ENCODE data around the gene CDHR3.

Gene CDHR3

DNA sequence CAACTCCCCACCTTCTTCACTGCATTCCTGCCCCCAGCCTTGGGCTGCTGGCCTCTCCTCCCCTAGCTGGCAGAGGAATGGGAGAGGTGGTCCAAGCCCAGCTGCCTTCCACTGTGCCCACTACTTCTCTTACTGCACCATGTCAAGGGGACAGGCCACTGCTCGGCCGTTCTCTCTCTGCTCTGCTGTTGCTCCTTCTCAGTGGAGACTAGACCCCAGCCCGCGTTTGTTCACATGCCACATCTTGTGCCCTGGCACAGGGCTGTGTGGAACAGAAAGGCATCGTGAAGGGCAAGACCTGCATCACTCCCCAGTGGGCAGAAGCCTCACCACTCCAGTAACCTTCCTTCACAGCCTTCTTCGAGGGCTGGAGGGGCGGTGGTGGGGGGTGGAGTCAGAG, 711 bp upstream of the CDHR3 start:
- Histone ChIP-seq H3K9me3 (ENCODE audit: control insufficient read depth, insufficient read depth, low read depth, low read length) (no peaks in the 10 kb centered on the region), H3K9ac (ENCODE audit: low read length) (no peak overlapping the region), H3K4me1 (ENCODE audit: control insufficient read depth, insufficient read depth, low read length) (peaks cover 16% of the 10 kb centered on the region), H3K27me3 (ENCODE audit: control insufficient read depth, insufficient read depth, low read length) (no peaks in the 10 kb centered on the region), H3K4me3 (ENCODE audit: low read depth, low read length) (no peak overlapping the region), H3K36me3 (ENCODE audit: control insufficient read depth, insufficient read depth, low read length) (no peaks in the 10 kb centered on the region), H3K27ac (ENCODE audit: low read depth, low read length) (no peak overlapping the region)

DNA sequence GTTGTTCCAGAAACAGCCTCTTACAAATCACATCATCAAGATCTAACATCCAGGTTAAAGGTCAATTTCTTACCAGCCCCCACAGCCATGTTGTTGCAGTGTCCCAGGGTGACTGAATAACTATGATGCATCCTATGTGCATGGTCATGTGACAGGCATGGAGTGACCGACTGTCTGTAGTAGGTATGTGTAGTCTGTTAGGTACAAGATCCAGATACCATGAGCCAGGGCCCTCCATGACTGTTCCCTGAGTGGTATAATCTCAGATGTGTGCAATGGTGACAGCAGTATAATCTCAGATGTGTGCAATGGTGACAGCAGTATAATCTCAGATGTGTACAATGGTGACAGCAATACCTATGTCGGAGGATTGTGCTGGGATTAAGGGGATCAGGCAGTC, 8.8 kb downstream of the CDHR3 start:
- H3K9me3 ChIP-seq (ENCODE audit: control insufficient read depth, insufficient read depth, low read depth, low read length) = no peaks in the 10 kb centered on the region
- peaks cover 13% of the 10 kb centered on the region; the same call in 1 of the 2 replicates for H3K4me1 ChIP-seq (ENCODE audit: control insufficient read depth, insufficient read depth, low read length)
- no peak overlapping the region for H3K4me3 ChIP-seq (ENCODE audit: low read depth, low read length)
- no peaks in the 10 kb centered on the region for H3K36me3 ChIP-seq (ENCODE audit: control insufficient read depth, insufficient read depth, low read length)
- no peak overlapping the region for H3K9ac ChIP-seq (ENCODE audit: low read length)
- no peaks in the 10 kb centered on the region for H3K27me3 ChIP-seq (ENCODE audit: control insufficient read depth, insufficient read depth, low read length)
- no peak overlapping the region for H3K27ac ChIP-seq (ENCODE audit: low read depth, low read length)

DNA sequence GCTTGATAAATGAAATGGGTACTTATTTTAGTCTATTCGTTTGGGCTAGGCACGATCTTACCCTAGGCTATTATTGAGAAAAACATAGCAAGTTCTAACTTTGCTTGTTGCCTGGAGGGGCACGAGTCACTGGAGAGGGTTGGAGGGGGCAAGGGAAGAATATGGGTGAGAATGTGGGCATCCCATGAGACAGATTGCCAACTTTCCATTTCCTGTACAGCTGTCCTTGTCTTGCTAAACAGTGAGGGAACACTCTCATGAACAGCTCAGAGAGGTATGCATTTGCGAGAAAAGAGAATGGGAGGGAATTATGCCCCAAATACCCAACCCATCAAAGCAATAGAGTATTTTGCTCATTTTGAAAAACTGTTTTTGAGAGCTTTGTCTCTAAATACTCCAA, 9.2 kb downstream of the CDHR3 start:
- H3K9me3 ChIP-seq (ENCODE audit: control insufficient read depth, insufficient read depth, low read depth, low read length) = no peaks in the 10 kb centered on the region
- no peaks in the 10 kb centered on the region for H3K36me3 ChIP-seq (ENCODE audit: control insufficient read depth, insufficient read depth, low read length)
- H3K27me3 ChIP-seq (ENCODE audit: control insufficient read depth, insufficient read depth, low read length) = no peaks in the 10 kb centered on the region
- no peak overlapping the region for H3K4me3 ChIP-seq (ENCODE audit: low read depth, low read length)
- no peak overlapping the region for H3K27ac ChIP-seq (ENCODE audit: low read depth, low read length)
- H3K4me1 ChIP-seq (ENCODE audit: control insufficient read depth, insufficient read depth, low read length) = peaks cover 13% of the 10 kb centered on the region; the same call in 1 of the 2 replicates
- H3K9ac ChIP-seq (ENCODE audit: low read length) = no peak overlapping the region

DNA sequence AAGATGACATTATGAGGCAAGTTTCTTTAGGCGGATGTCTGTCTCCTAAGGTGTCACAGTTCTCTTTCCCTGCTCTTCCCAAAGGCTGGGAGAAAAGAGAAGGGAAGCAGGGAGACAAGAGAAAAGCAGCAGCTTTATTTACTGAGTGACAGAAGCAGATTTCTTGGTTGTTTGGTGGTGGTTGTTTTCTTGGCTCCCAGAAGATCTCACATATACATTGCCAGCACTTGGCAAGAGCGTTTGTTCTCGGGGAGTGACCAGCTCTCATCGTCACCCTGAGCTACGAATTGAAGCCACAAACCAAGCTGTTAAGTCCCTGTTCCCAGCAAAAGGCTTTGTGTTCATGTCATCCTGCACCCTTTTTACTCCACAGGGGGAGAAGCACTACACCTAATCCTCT, 11.4 kb downstream of the CDHR3 start:
- no peak overlapping the region for H3K9ac ChIP-seq (ENCODE audit: low read length)
- H3K9me3 ChIP-seq (ENCODE audit: control insufficient read depth, insufficient read depth, low read depth, low read length) = no peaks in the 10 kb centered on the region
- H3K36me3 ChIP-seq (ENCODE audit: control insufficient read depth, insufficient read depth, low read length) = no peaks in the 10 kb centered on the region
- no peak overlapping the region for H3K27ac ChIP-seq (ENCODE audit: low read depth, low read length)
- no peaks in the 10 kb centered on the region for H3K27me3 ChIP-seq (ENCODE audit: control insufficient read depth, insufficient read depth, low read length)
- peaks cover 13% of the 10 kb centered on the region; the same call in 1 of the 2 replicates for H3K4me1 ChIP-seq (ENCODE audit: control insufficient read depth, insufficient read depth, low read length)
- H3K4me3 ChIP-seq (ENCODE audit: low read depth, low read length) = no peak overlapping the region

DNA sequence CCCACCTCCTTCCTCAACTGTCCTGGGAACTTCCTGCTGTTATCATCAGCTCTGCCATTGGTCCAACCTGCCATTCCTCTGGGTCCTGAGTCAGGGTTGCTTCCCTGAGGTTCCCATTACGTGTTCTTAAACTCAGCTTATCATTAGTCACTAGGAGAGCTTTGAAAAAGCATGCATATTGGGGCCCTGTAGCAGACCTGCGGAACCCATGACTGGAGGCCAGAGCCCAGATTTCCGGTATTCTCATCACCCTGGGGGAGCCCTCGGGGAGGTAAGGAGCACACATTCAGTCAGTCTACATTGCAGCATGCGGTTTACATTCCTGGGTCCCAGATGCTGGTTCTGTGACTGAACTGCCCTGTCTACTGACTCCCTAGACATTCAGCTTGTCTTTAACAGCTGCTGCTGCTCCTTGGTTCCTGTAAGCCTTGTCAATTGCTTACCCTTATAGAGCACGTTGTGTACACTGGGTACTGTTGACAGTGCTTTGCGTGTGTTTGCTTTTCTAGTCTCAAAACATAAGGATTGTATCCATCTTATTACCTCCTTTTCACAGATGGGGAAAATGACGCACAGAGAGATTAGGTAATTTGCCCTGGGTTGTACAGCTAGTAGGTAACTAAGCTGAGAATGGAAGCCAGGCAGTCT, 12.8 kb downstream of the CDHR3 start:
- Histone ChIP-seq H3K9me3 (ENCODE audit: control insufficient read depth, insufficient read depth, low read depth, low read length) (no peaks in the 10 kb centered on the region), H3K9ac (ENCODE audit: low read length) (no peak overlapping the region), H3K4me1 (ENCODE audit: control insufficient read depth, insufficient read depth, low read length) (peaks cover 16% of the 10 kb centered on the region), H3K27ac (ENCODE audit: low read depth, low read length) (no peak overlapping the region), H3K36me3 (ENCODE audit: control insufficient read depth, insufficient read depth, low read length) (no peaks in the 10 kb centered on the region), H3K4me3 (ENCODE audit: low read depth, low read length) (no peak overlapping the region), H3K27me3 (ENCODE audit: control insufficient read depth, insufficient read depth, low read length) (no peaks in the 10 kb centered on the region)

DNA sequence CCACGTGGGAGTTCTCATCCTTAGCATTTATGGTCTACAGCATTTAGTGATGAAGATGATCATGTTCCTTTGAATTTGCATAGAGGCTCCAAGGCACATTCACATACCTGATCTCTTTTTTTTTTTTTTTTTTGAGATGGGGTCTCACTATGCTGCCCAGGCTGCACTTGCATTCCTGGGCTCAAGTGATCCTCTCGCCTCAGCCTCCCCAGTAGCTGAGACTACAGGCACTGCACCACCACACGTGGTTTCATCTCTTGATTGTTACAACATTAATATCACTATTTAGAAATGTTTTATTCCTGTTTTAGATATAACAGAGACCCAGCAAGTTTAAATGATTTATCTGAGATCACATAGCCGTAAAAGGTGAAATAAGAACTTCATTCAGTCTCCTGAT, 13.8 kb downstream of the CDHR3 start:
- Histone ChIP-seq H3K9ac (ENCODE audit: low read length) (no peak overlapping the region), H3K4me3 (ENCODE audit: low read depth, low read length) (no peak overlapping the region), H3K9me3 (ENCODE audit: control insufficient read depth, insufficient read depth, low read depth, low read length) (no peaks in the 10 kb centered on the region), H3K27me3 (ENCODE audit: control insufficient read depth, insufficient read depth, low read length) (no peaks in the 10 kb centered on the region), H3K4me1 (ENCODE audit: control insufficient read depth, insufficient read depth, low read length) (peaks cover 22% of the 10 kb centered on the region), H3K36me3 (ENCODE audit: control insufficient read depth, insufficient read depth, low read length) (no peaks in the 10 kb centered on the region), H3K27ac (ENCODE audit: low read depth, low read length) (no peak overlapping the region)

DNA sequence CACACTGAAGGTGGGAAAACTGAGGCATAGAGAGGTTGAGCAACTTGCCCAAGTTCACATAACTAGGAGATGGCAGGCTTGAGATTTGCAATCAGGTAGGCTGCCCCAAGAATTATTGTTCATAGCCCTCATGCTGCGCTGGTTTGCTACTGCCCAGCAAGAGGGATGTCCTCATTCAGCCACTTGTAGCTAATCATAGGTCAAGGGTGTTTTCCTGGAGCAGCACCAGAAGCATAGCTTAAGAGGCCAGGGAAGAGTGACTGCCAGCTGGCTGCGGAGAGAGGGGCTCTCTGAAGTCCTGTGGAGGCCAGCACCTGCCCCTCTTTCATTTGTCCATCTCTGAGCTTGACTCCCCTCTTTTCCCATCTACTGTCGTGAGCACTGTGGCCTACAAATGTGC, 15.0 kb downstream of the CDHR3 start:
- Histone ChIP-seq H3K27ac (ENCODE audit: low read depth, low read length) (no peak overlapping the region), H3K4me3 (ENCODE audit: low read depth, low read length) (no peak overlapping the region), H3K9ac (ENCODE audit: low read length) (no peak overlapping the region), H3K36me3 (ENCODE audit: control insufficient read depth, insufficient read depth, low read length) (no peaks in the 10 kb centered on the region), H3K4me1 (ENCODE audit: control insufficient read depth, insufficient read depth, low read length) (peaks cover 26% of the 10 kb centered on the region), H3K27me3 (ENCODE audit: control insufficient read depth, insufficient read depth, low read length) (no peaks in the 10 kb centered on the region), H3K9me3 (ENCODE audit: control insufficient read depth, insufficient read depth, low read depth, low read length) (no peaks in the 10 kb centered on the region)

DNA sequence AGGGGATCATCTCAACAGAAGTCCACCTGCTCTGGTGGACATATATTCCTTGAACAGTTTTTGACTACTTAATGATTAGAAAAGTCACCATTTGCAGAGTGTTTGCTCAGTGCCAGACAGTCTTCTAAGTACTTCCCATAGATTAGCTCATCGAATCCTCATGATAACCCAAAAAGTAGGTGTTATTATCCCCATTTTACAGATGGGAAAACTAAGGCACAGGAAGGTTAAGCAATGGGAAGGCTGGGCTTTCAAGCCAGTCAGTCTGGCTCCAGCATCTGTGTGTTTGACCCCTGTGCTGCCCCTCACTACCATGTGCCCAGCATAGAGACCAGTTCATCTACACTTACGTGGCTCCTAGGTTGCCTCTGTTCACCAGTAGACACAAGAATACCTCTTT, 15.9 kb downstream of the CDHR3 start:
- peaks cover 27% of the 10 kb centered on the region for H3K4me1 ChIP-seq (ENCODE audit: control insufficient read depth, insufficient read depth, low read length)

DNA sequence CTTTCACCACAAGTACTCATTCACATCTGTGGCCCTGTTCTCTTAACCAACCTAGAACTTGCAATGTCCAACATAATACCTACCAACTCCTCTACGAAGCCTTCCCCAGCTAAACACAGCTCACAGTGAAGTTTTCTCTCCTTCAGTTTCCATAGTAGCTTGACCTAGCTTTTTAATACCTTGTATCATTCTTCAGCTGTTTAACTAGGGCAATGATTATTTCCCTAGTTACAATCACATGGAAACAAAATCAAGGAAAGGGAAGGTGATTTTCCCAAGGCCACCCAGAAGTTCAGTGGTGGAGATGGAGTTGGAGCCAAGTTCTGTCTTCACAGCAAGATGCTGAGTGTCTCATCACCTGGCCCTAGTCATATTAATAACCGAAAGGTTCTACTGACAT, 16.3 kb downstream of the CDHR3 start:
- H3K27ac ChIP-seq (ENCODE audit: low read depth, low read length) = no peak overlapping the region
- H3K9me3 ChIP-seq (ENCODE audit: control insufficient read depth, insufficient read depth, low read depth, low read length) = no peaks in the 10 kb centered on the region

More for the DNA sequence above, 15.9 kb downstream of the CDHR3 start:
- H3K9me3 ChIP-seq (ENCODE audit: control insufficient read depth, insufficient read depth, low read depth, low read length) = no peaks in the 10 kb centered on the region
- no peaks in the 10 kb centered on the region for H3K27me3 ChIP-seq (ENCODE audit: control insufficient read depth, insufficient read depth, low read length)
- H3K36me3 ChIP-seq (ENCODE audit: control insufficient read depth, insufficient read depth, low read length) = no peaks in the 10 kb centered on the region
- H3K27ac ChIP-seq (ENCODE audit: low read depth, low read length) = no peak overlapping the region
- no peak overlapping the region for H3K4me3 ChIP-seq (ENCODE audit: low read depth, low read length)
- H3K9ac ChIP-seq (ENCODE audit: low read length) = no peak overlapping the region

DNA sequence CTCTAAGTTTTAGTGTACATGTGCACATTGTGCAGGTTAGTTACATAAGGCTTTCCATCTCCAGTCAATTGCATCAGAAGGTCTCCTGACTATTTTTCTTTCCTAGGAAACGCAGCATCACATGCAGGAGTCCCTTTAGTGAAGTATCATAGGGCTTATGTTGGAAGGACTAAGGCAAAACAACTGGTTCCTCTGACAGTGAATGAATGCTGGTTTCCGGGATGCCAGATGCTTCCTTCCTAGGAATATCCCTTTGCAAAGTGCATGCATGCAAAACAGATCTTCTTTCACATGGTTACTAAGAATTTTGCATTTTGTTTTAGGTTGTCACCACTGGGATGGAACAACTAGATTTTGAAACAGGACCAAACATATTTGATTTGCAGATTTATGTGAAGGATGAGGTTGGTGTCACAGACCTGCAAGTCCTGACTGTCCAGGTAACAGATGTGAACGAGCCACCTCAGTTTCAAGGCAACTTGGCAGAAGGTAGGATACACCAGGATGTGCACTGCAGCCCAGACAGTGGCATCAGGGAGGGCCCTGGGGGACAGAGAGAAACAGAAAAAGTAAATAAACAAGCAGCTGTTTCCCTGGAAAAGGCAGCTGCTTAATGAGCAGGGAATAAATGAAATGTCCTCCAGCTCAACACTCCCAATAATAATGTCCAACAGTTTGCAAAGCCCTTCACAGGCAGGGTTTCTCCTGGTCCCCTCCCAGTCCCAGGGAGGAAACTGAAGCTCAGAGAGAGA, 17.8 kb downstream of the CDHR3 start:
- H3K9me3 ChIP-seq (ENCODE audit: control insufficient read depth, insufficient read depth, low read depth, low read length) = no peaks in the 10 kb centered on the region
- no peak overlapping the region for H3K27ac ChIP-seq (ENCODE audit: low read depth, low read length)
- H3K4me1 ChIP-seq (ENCODE audit: control insufficient read depth, insufficient read depth, low read length) = peaks cover 29% of the 10 kb centered on the region
- H3K4me3 ChIP-seq (ENCODE audit: low read depth, low read length) = no peak overlapping the region
- H3K36me3 ChIP-seq (ENCODE audit: control insufficient read depth, insufficient read depth, low read length) = no peaks in the 10 kb centered on the region
- H3K27me3 ChIP-seq (ENCODE audit: control insufficient read depth, insufficient read depth, low read length) = no peaks in the 10 kb centered on the region
- H3K9ac ChIP-seq (ENCODE audit: low read length) = no peak overlapping the region

More for the DNA sequence above, 16.3 kb downstream of the CDHR3 start:
- Histone ChIP-seq H3K9ac (ENCODE audit: low read length) (no peak overlapping the region), H3K27me3 (ENCODE audit: control insufficient read depth, insufficient read depth, low read length) (no peaks in the 10 kb centered on the region), H3K4me1 (ENCODE audit: control insufficient read depth, insufficient read depth, low read length) (peaks cover 30% of the 10 kb centered on the region), H3K4me3 (ENCODE audit: low read depth, low read length) (no peak overlapping the region), H3K36me3 (ENCODE audit: control insufficient read depth, insufficient read depth, low read length) (no peaks in the 10 kb centered on the region)

DNA sequence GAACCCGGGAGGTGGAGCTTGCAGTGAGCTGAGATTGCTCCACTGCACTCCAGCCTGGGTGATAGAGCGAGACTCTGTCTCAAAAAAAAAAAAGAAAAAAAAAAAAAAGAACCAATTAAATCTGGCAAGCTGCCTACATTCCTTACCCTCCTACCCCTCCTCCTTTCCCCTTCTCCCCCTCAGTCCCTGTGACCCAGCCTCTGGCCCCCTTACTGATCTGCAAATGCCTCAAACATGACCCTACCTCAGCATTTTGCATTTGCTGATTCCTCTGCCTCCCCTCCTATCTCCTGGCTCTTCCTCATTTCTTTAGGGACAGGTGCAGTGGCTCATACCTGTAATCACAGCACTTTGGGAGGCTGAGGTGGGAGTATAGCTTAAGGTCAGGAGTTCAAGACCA, 19.3 kb downstream of the CDHR3 start:
- no peak overlapping the region for H3K9ac ChIP-seq (ENCODE audit: low read length)
- H3K4me3 ChIP-seq (ENCODE audit: low read depth, low read length) = no peak overlapping the region
- H3K4me1 ChIP-seq (ENCODE audit: control insufficient read depth, insufficient read depth, low read length) = peaks cover 32% of the 10 kb centered on the region
- H3K27ac ChIP-seq (ENCODE audit: low read depth, low read length) = no peak overlapping the region
- H3K9me3 ChIP-seq (ENCODE audit: control insufficient read depth, insufficient read depth, low read depth, low read length) = no peaks in the 10 kb centered on the region
- H3K27me3 ChIP-seq (ENCODE audit: control insufficient read depth, insufficient read depth, low read length) = no peaks in the 10 kb centered on the region
- no peaks in the 10 kb centered on the region for H3K36me3 ChIP-seq (ENCODE audit: control insufficient read depth, insufficient read depth, low read length)

Measured in HUES6 (cell line).